Measurements from ENCODE around the gene HOXB5. TPM values are rescaled to one million over a fixed set of nuclear protein-coding genes. Genes with fewer than 3 reads are reported as not detected.

The HOXB5 gene
- total RNA-seq, 1 experiment from 2014 or later, result not detected

GRCh38 chr17:48606892-48607614 is 13.5 kb upstream of the HOXB5 start:
- DNase-seq (ENCODE audit: low spot score), result no peak
- in situ Hi-C loops (cut with HindIII; ENCODE audit: low sequenced_read_pairs), result no loop called here

GRCh38 chr17:48605991-48606891 is 12.7 kb upstream of the HOXB5 start:
- DNase-seq (ENCODE audit: low spot score), result no peak
- in situ Hi-C loops (cut with HindIII; ENCODE audit: low sequenced_read_pairs), result no loop called here

GRCh38 chr17:48605409-48605919 is 11.9 kb upstream of the HOXB5 start:
- no peak for DNase-seq (ENCODE audit: low spot score)
- in situ Hi-C loops (cut with HindIII; ENCODE audit: low sequenced_read_pairs), result no loop called here

GRCh38 chr17:48604770-48605329 is 11.3 kb upstream of the HOXB5 start, which contains the start of gene HOXB6:
TSS of gene HOXB6 (minus strand) at chr17:48604986. CDS start at chr17:48598150, 6,836 bp downstream.
- no peak for DNase-seq (ENCODE audit: low spot score)
- in situ Hi-C loops (cut with HindIII; ENCODE audit: low sequenced_read_pairs), result no loop called here

GRCh38 chr17:48603959-48604769 is 10.6 kb upstream of the HOXB5 start:
- in situ Hi-C loops (cut with HindIII; ENCODE audit: low sequenced_read_pairs), result no loop called here
- no peak for DNase-seq (ENCODE audit: low spot score)

- DNase-seq (ENCODE audit: low spot score), result no peak
- in situ Hi-C loops (cut with HindIII; ENCODE audit: low sequenced_read_pairs), result no loop called here
Measured at GRCh38 chr17:48601539-48602425, 8.2 kb upstream of the HOXB5 start.

- no peak for DNase-seq (ENCODE audit: low spot score)
- in situ Hi-C loops (cut with HindIII; ENCODE audit: low sequenced_read_pairs), result no loop called here
Measured at GRCh38 chr17:48601207-48601538, 7.6 kb upstream of the HOXB5 start.

- in situ Hi-C loops (cut with HindIII; ENCODE audit: low sequenced_read_pairs), result no loop called here
- no peak for DNase-seq (ENCODE audit: low spot score)
Measured at GRCh38 chr17:48600244-48601098, 6.9 kb upstream of the HOXB5 start.

- in situ Hi-C loops (cut with HindIII; ENCODE audit: low sequenced_read_pairs), result no loop called here
- no peak for DNase-seq (ENCODE audit: low spot score)
Measured at GRCh38 chr17:48599354-48599753, 5.8 kb upstream of the HOXB5 start.

GRCh38 chr17:48598736-48599135 is 5.2 kb upstream of the HOXB5 start:
- in situ Hi-C loops (cut with HindIII; ENCODE audit: low sequenced_read_pairs), result no loop called here
- DNase-seq (ENCODE audit: low spot score), result no peak

- in situ Hi-C loops (cut with HindIII; ENCODE audit: low sequenced_read_pairs), result no loop called here
- no peak for DNase-seq (ENCODE audit: low spot score)
Measured at GRCh38 chr17:48597778-48598631, 4.4 kb upstream of the HOXB5 start.

GRCh38 chr17:48597528-48597777 is 3.9 kb upstream of the HOXB5 start:
- no peak for DNase-seq (ENCODE audit: low spot score)
- in situ Hi-C loops (cut with HindIII; ENCODE audit: low sequenced_read_pairs), result no loop called here

GRCh38 chr17:48596735-48597527 is 3.4 kb upstream of the HOXB5 start:
- in situ Hi-C loops (cut with HindIII; ENCODE audit: low sequenced_read_pairs), result no loop called here
- no peak for DNase-seq (ENCODE audit: low spot score)

- in situ Hi-C loops (cut with HindIII; ENCODE audit: low sequenced_read_pairs), result no loop called here
- DNase-seq (ENCODE audit: low spot score), result no peak
Measured at GRCh38 chr17:48596000-48596734, 2.6 kb upstream of the HOXB5 start.

- in situ Hi-C loops (cut with HindIII; ENCODE audit: low sequenced_read_pairs), result no loop called here
- DNase-seq (ENCODE audit: low spot score), result no peak
Measured at GRCh38 chr17:48595278-48595999, 1.9 kb upstream of the HOXB5 start.

Measured in G401 (cell line).